Smooth muscle cell (in vitro differentiated cells): ENCODE results near the gene PDZRN3. TPM values are rescaled to one million over a fixed set of nuclear protein-coding genes. Genes with fewer than 3 reads are reported as not detected.

Experiments
- DNase-seq: peaks from one replicate; lab custom pipeline; 2025; ENCODE audit not compliant: unreplicated experiment; lab: John Stamatoyannopoulos, UW
- H2AFZ ChIP-seq: fragments of 200-600 bp; sonication (generic); 2 replicates; pipeline ENCODE4 v1.6.0; 2016; ENCODE audit warnings: antibody characterized with exemption, low read depth, mild to moderate bottlenecking
- H3F3A ChIP-seq: fragments of 200-600 bp; sonication (generic); 2 replicates; pipeline ENCODE4 v1.6.0; 2017; ENCODE audit warnings: antibody characterized with exemption, low read depth
- H3K27ac ChIP-seq: fragments of 200-600 bp; sonication (generic); 2 replicates; pipeline ENCODE4 v1.5.1; 2016; ENCODE audit warnings: low read depth, mild to moderate bottlenecking
- H3K27me3 ChIP-seq: fragments of 200-600 bp; sonication (generic); 2 replicates; pipeline ENCODE4 v1.6.1; 2016; ENCODE audit warnings: low read depth, mild to moderate bottlenecking
- H3K36me3 ChIP-seq: fragments of 200-600 bp; sonication (generic); 2 replicates; pipeline ENCODE4 v1.5.1; 2016; ENCODE audit warnings: low read depth
- H3K4me1 ChIP-seq: fragments of 200-600 bp; sonication (generic); 2 replicates; pipeline ENCODE4 v1.5.1; 2016; ENCODE audit warnings: low read depth
- H3K4me2 ChIP-seq: fragments of 200-600 bp; sonication (generic); 2 replicates; pipeline ENCODE4 v1.6.0; 2016; ENCODE audit warnings: mild to moderate bottlenecking
- H3K4me3 ChIP-seq: fragments of 200-600 bp; sonication (generic); 2 replicates; pipeline ENCODE4 v1.5.1; 2016; ENCODE audit warnings: mild to moderate bottlenecking
- H3K79me2 ChIP-seq: fragments of 200-600 bp; sonication (generic); 2 replicates; pipeline ENCODE4 v1.6.0; 2016; ENCODE audit warnings: low read depth, mild to moderate bottlenecking
- H3K9ac ChIP-seq: fragments of 200-600 bp; sonication (generic); 2 replicates; pipeline ENCODE4 v1.6.0; 2016; ENCODE audit warnings: low read depth
- H3K9me3 ChIP-seq: fragments of 200-600 bp; sonication (generic); replicated peaks from 2 replicates; pipeline ENCODE4 v1.5.1; 2016; ENCODE audit warnings: low read depth
- H4K20me1 ChIP-seq: fragments of 200-600 bp; sonication (generic); 2 replicates; pipeline ENCODE4 v1.6.0; 2016; ENCODE audit warnings: low read depth
- CTCF ChIP-seq: fragments of 200-600 bp; sonication (generic); IDR thresholded peaks from 2 replicates; pipeline ENCODE4 v1.5.1; 2017; ENCODE audit warnings: borderline replicate concordance, mild to moderate bottlenecking, antibody characterized with exemption; ENCODE audit not compliant: insufficient read depth, poor library complexity, severe bottlenecking
- WGBS: methylation state at CpG from one replicate; pipeline ENCODE4 v1.1.7; 2016; ENCODE audit warnings: low lambda C conversion rate; 5-methylcytosine and 5-hydroxymethylcytosine counted together
- polyA plus RNA-seq: library from polyadenylated mRNA; unstranded; fragments of >200 nt; fragmentation: Nextera tagmentation; extraction: Ambion mirVana; gene quantifications from 2 replicates; pipeline ENCODE4 v1.2.1, GENCODE V29; 2016
- total RNA-seq: library from RNA; depleted of rRNA; stranded (reverse); fragments of >200 nt; gene quantifications from 2 replicates; pipeline ENCODE4 v1.2.3, GENCODE V29; 2014

PDZRN3 gene
- total and polyA plus RNA-seq, 2 experiments from 2014 or later = 99.5 to 128 TPM

- TF ChIP-seq CTCF = no peak
- Histone ChIP-seq H3K4me1 (peaks cover 3% of the 10 kb centered on the region), H3K4me2 (no peak overlapping the region), H3K36me3 (no peaks in the 10 kb centered on the region), H3K4me3 (no peak overlapping the region), H3K27me3 (no peaks in the 10 kb centered on the region), H3K9ac (no peak overlapping the region), H3K9me3 (no peaks in the 10 kb centered on the region), H4K20me1 (peaks cover 100% of the 10 kb centered on the region), H3F3A (peaks cover 4% of the 10 kb centered on the region), H3K79me2 (peaks cover 97% of the 10 kb centered on the region), H3K27ac (no peak overlapping the region), H2AFZ (no peak overlapping the region)
- DNase-seq = no peak
These were observed 89.6 kb downstream of the PDZRN3 start for GRCh38 chr3:73535137-73535536.

DNA sequence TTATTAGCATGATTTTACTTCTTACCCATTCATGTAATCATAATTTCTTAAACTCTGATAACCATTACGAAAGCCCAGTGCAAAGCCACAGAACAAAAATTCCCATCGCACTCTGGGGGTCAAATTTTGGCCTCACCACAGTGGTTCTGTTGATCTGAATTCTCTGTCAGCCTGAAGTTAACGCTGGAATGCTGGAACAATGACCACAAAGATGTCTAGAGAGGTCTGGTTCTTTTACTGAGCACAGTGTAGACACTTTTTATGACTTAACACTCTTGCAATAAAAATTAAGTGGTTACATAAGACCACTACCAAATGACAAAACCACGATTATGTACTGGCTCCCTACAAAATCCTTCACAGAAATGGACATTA lies 94.7 kb downstream of the PDZRN3 start:
- WGBS = 5% methylated on average over 4 of the region's 4 CpGs
- Histone ChIP-seq H2AFZ (no peak overlapping the region), H3K9me3 (no peaks in the 10 kb centered on the region), H3K4me1 (peaks cover 8% of the 10 kb centered on the region), H4K20me1 (peaks cover 100% of the 10 kb centered on the region), H3K9ac (no peak overlapping the region), H3K27ac (peak overlapping the region; percentile 47), H3K4me2 (peak overlapping the region; percentile 5), H3K36me3 (no peaks in the 10 kb centered on the region), H3K27me3 (no peaks in the 10 kb centered on the region), H3K79me2 (peaks cover 96% of the 10 kb centered on the region), H3F3A (peaks cover 4% of the 10 kb centered on the region), H3K4me3 (no peak overlapping the region)
- TF ChIP-seq CTCF = no peak
- DNase-seq = no peak

- no peak for TF ChIP-seq CTCF
- 57% methylated on average over 3 of the region's 3 CpGs for WGBS
- no peaks in the 10 kb centered on the region for H3K27me3 ChIP-seq
- no peak for DNase-seq
- H3K9ac ChIP-seq = no peak overlapping the region
- no peaks in the 10 kb centered on the region for H3K9me3 ChIP-seq
- H3F3A ChIP-seq = peaks cover 4% of the 10 kb centered on the region
- peaks cover 99% of the 10 kb centered on the region for H4K20me1 ChIP-seq
- H3K27ac ChIP-seq = peak overlapping the region; percentile 47
- H3K4me1 ChIP-seq = peaks cover 8% of the 10 kb centered on the region
- H2AFZ ChIP-seq = no peak overlapping the region
- peaks cover 96% of the 10 kb centered on the region for H3K79me2 ChIP-seq
- H3K4me2 ChIP-seq = peak overlapping the region; percentile 5
- no peak overlapping the region for H3K4me3 ChIP-seq
- H3K36me3 ChIP-seq = no peaks in the 10 kb centered on the region
These were observed 95.3 kb downstream of the PDZRN3 start for GRCh38 chr3:73529308-73530021.

- no peak for TF ChIP-seq CTCF
- Histone ChIP-seq H3K79me2 (peaks cover 97% of the 10 kb centered on the region), H2AFZ (no peak overlapping the region), H3K27me3 (no peaks in the 10 kb centered on the region), H3K9ac (no peak overlapping the region), H3K4me2 (no peak overlapping the region), H3K4me1 (peaks cover 8% of the 10 kb centered on the region), H3K27ac (no peak overlapping the region), H3K9me3 (no peaks in the 10 kb centered on the region), H4K20me1 (peaks cover 99% of the 10 kb centered on the region), H3K36me3 (no peaks in the 10 kb centered on the region), H3K4me3 (no peak overlapping the region), H3F3A (peaks cover 3% of the 10 kb centered on the region)
- WGBS = 94% methylated on average over 6 of the region's 6 CpGs
- DNase-seq = no peak
These were observed 99.2 kb downstream of the PDZRN3 start for GRCh38 chr3:73525591-73525990.
